Measurements from ENCODE around the gene TOX3.

TOX3 gene

DNA sequence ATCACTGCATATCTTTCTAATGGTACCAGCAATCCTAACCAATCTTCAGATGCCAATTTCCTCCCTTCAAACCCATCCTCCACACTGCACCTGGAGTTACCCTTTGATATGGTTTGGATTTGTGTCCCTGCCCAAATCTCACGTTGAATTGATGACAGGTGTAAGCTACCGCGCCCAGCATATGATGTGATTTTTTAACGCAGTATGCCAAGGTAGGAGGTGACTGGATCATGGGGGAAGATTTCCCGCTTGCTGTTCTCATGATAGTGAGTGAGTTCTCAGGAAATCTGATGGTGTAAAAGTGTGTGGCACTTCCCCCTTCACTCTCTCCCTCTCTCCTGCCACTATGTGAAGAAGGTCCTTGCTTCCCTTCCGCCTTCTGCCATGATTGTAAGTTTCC is 57.0 kb downstream of the TOX3 start:
- DNase-seq, result no peak

GRCh38 chr16:52488837-52489289 is 58.1 kb downstream of the TOX3 start:
- DNase-seq, result no peak

GRCh38 chr16:52487849-52488457 is 59.0 kb downstream of the TOX3 start:
- no peak for DNase-seq

DNA sequence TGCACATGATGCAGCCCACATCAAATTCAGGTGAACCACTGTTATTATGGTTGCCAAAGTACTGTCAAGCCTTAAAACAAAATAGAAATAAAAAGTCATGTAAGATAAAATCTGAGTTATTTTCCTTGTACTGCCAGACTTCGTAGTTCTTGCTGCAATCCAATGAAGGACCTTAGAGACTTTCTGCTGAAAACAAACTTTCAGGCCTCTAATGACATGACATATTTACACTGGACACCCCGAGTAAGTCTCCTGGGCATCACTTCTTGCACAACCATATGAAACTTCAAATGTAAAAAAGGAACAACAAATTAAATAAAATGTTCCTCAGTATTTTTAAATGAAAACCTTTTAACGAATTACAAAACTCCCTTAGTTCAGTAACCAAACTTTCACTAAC is 66.7 kb downstream of the TOX3 start:
- no peak for DNase-seq

DNA sequence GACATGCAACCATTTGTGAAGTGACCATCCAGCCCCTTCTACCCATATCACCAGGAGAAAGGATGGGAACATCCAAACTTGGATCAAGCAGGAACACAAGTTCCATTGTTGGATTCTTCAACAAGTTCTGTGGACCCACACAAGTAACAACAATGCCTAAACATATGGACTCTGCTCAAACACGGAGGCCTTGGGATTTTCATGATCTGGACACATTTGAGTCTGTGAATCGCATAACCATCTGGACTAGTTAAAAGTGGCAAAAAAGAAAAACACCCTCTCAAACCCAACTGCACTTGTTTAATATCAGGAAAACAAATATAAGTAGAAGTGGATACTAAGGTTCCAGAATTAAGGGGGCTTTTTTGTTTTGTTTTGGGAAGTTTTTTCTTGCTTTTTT is 70.8 kb downstream of the TOX3 start:
- no peak for DNase-seq

DNA sequence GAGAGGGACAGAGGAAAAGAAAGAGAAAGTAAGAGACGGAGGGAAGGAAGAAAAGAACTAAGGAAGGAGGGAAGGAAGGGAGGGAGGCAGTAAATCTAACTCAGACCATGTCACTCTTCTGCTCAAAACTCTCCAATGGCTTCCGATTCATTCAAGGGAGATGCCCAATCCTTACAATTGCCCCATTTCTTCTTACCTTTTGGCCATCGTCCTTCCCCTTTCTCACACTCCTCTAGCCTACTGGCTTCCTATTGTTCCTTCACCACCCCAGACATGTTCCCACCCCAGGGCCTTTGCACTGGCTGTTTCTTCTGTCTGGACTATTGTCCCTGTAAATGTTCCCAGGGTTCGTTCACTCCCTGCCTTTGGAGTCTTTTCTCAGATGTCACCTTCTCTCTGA is 72.3 kb downstream of the TOX3 start:
- no peak for DNase-seq

DNA sequence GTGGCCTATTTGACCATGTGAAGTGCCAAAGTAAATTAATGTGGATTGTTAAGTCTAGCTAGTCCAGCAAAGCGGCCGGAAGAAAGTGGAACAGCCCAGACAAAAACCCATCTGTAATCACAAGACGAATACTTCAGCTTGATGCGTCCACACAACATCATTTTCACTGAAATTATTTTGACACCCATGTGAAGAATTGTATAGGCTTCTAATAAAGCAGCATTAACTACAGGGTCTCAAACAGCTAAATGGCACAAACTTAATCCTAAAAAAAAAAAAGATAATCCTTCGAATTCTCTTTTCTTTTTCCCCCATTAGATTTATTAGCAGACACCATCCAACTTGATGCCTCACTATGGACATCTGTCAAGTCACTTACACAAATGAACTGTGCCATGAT is 73.8 kb downstream of the TOX3 start:
- no peak for DNase-seq

DNA sequence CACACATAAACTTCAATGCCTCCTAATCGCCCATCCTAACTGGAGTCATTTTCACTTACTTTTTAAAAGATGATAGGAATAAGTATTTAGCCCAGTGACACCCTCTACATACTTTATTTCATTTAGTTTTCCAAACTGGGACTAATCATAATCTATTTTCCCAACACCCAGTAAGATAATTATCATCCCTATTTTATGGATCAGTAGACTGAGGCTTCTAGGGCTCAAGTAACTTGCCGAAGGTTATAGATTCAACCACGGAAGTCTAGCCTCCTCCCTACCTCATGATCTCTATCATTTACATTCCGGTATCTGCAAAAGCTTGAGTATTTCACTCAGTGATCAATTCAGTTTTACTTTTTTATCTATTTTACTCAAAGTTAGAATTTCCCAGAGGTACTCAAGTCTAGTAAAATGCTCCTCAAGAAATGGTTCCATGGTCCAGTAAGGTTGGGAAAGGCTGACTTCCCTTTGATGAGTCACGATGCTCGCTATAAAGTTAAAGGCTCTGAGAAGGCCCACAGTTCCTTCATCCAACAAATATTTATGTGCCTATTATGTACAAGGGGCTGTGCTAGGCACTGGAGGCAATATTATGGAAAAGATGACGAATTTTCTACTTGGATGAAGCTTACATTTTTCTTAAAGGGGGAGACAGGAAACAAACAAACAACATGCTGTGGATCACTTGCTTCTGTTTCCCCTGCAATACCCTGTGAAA is 75.1 kb downstream of the TOX3 start:
- no peak for DNase-seq

- peak; percentile 89 for DNase-seq
Observed at GRCh38 chr16:52470585-52470984, 76.4 kb downstream of the TOX3 start.

- DNase-seq, result peak; percentile 44
Observed at GRCh38 chr16:52469775-52470174, 77.2 kb downstream of the TOX3 start.

DNA sequence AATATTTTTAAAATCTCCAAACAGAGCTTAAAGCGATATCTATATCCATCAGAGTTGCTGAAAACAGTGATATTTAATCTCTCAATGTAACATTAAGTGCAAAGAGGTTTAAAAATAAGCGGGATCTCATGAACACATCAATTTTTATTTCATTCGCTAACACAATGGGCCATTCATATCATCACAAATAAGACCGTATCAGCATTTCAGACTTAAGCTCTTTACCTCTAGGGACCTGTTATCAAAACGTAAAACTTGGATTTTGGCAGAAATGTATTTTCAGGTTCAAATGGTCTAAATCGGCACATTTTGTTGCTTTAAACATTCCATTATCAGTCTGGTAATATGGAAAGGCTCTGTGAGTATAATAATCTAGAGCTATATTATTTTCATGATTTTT is 77.9 kb downstream of the TOX3 start:
- DNase-seq, result no peak

- no peak for DNase-seq
Observed at GRCh38 chr16:52467753-52468152, 79.2 kb downstream of the TOX3 start.

GRCh38 chr16:52466994-52467393 is 79.9 kb downstream of the TOX3 start:
- no peak for DNase-seq

GRCh38 chr16:52465711-52466267 is 81.2 kb downstream of the TOX3 start:
- DNase-seq, result no peak

DNA sequence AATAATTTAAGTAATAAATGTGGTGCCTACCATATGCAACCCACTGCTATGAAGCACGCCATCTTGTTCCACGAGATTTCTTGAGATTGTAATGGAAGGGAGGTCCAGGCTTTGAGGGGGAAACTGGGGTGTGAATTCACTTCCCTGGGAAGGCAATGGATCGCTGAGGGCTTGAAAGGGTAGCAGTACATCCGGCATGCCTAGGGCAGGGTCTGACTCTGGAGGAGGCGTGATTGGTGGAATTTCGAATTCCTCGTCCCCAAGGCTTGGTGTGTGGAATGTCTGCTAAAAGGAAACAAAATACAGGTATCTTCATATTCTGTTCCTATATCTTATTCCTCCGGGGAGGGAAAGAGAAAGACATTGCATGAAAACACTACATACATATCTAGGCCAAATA is 83.0 kb downstream of the TOX3 start:
- DNase-seq, result no peak

GRCh38 chr16:52462816-52463215 is 84.1 kb downstream of the TOX3 start:
- no peak for DNase-seq

GRCh38 chr16:52460639-52461178 is 86.2 kb downstream of the TOX3 start:
- DNase-seq, result no peak

DNA sequence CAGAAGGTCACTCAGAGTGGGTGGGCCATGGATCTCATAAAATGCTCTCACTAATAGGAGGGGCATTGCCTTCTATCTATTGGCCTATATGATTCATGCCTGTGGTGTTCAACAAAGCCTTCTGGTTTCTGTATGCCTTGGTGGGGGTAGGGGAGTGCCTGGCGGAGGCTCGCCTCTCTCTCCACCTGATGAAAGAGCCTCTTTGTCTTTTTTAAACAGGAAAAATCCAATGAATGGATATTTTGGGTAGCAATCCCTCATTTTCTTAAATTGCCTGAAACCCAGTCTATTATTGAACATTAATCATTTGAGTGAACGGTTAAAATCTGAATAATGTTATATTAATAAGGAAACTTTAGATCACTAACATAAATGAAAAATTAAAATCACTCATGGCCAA is 90.6 kb downstream of the TOX3 start:
- DNase-seq, result no peak

GRCh38 chr16:52455549-52456277 is 91.2 kb downstream of the TOX3 start:
- no peak for DNase-seq

- no peak for DNase-seq
Observed at GRCh38 chr16:52453644-52454043, 93.3 kb downstream of the TOX3 start.

DNA sequence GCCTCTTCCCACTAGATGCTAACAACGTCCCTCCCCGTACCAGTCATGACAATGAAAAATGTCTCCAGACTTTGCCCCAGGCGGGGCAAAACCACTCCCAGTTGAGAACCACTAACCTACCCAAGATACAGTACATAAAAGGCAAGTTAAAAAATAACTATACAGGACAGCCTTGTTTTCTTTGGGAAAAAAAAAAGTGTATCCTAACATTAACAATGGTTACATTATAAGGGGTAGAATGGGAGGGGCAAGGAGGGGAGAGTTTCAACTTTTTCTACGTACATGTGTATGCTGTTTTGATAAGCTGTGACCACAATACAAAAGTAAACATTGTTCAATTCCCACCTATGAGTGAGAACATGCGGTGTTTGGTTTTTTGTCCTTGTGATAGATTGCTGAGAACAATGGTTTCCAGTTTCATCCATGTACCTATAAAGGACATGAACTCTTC is 94.9 kb downstream of the TOX3 start:
- no peak for DNase-seq

DNA sequence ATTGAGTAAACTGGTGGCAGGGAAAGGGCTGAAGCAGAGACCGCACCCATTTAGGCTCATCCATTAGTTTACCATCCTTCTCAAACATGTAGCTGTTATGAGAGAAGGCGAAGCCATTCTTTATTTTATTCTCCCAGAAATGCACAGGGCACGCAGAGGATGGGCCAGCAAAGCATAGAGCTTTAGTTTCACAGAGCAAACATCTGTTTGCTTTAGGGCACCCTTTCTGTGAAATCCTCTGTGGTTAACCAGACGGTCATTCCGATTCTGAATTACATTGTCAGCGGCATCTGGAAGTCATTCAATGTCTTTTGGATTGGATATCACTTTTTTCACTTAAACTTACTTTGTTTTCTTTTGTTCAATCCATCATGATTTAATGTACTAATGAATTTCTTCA is 96.0 kb downstream of the TOX3 start:
- no peak for DNase-seq

DNA sequence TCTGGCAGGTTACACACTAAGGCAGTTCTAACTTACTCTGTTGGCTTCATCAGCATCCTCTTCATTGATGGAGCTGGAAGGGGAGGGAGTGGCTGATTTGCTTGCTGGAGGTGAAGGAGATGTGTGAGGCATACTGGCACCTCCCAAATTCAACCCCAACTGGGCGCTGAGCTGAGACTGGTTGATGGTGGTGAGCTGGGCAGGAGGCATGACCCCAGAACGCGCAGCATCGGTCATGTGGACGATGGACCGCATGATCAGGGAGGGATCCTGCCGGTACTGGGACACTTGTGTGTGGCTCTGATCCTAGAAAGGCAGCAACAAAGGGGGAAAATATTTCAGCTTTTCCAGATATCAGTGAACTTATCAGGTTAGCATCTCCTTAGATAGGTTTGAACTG is 96.7 kb downstream of the TOX3 start:
- no peak for DNase-seq

DNA sequence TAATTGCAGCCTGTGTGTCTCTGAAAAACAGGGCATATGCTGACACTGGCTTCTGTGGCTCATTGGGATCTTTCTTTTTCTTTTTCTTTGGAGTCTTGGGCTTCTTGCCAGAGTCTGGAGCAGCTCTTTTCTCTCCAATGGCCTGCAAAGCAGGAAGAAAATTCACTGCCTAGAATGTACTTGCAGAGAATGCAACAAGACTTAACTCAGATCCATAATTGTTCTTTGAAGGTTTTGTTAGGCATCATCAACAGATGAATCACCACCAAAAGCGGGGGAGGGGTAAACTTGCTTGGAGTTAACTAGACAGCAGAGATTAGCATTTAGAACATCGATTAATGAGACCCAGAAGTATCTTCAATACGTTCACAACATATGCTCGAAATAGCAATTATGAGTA is 100.9 kb downstream of the TOX3 start:
- no peak for DNase-seq
